Liver (tissue), 9 donors: ENCODE results near the gene PPDPF. TPM values are rescaled to one million over a fixed set of nuclear protein-coding genes. Genes with fewer than 3 reads are reported as not detected.

Experiments
- DNase-seq: peaks from one replicate; pipeline ENCODE4 v3.0.0-alpha.2; 2017; ENCODE audit warnings: low spot score
- H3K27ac ChIP-seq, 2 donors: one replicate each; pipeline ENCODE4 v1.7.0; 2013; ENCODE audit warnings: inconsistent platforms in 2 of 2, low read length in 2 of 2, control low read depth in 1 of 2, low read depth in 1 of 2, mild to moderate bottlenecking in 1 of 2
- H3K27me3 ChIP-seq, 4 donors: one replicate each; pipeline versions ENCODE4 v1.6.1 to v1.7.0; 2013; ENCODE audit warnings: low read length in 3 of 4, inconsistent platforms in 1 of 4, mild to moderate bottlenecking in 1 of 4, moderate library complexity in 1 of 4; ENCODE audit not compliant: control insufficient read depth in 4 of 4, insufficient read depth in 4 of 4
- H3K36me3 ChIP-seq, 4 donors: one replicate each; pipeline versions ENCODE4 v1.6.1 to v1.7.0; 2013; ENCODE audit warnings: low read length in 3 of 4, mild to moderate bottlenecking in 3 of 4, low read depth in 1 of 4, moderate library complexity in 1 of 4; ENCODE audit not compliant: control insufficient read depth in 4 of 4, insufficient read depth in 3 of 4
- H3K4me1 ChIP-seq, 4 donors: one replicate each; pipeline versions ENCODE4 v1.6.1 to v1.7.0; 2013; ENCODE audit warnings: low read length in 3 of 4, mild to moderate bottlenecking in 3 of 4, moderate library complexity in 1 of 4; ENCODE audit not compliant: control insufficient read depth in 4 of 4, insufficient read depth in 4 of 4
- H3K4me3 ChIP-seq, 3 donors: one replicate each; pipeline versions ENCODE4 v1.6.1 to v1.7.0; 2013; ENCODE audit warnings: low read length in 3 of 3, control low read depth in 1 of 3, low read depth in 1 of 3, mild to moderate bottlenecking in 1 of 3
- H3K9ac ChIP-seq, 2 donors: one replicate each; pipeline ENCODE4 v1.7.0; 2013; ENCODE audit warnings: low read length in 2 of 2, mild to moderate bottlenecking in 2 of 2, moderate library complexity in 2 of 2, control low read depth in 1 of 2, low read depth in 1 of 2
- H3K9me3 ChIP-seq, 4 donors: one replicate each; pipeline versions ENCODE4 v1.6.1 to v1.7.0; 2013; ENCODE audit warnings: low read length in 3 of 4; ENCODE audit not compliant: control insufficient read depth in 4 of 4
- ATF3 ChIP-seq: IDR thresholded peaks from 2 replicates; pipeline ENCODE4 v1.6.1; 2016; ENCODE audit warnings: antibody characterized with exemption
- EGR1 ChIP-seq, 2 donors: IDR thresholded peaks; 2 replicates each; pipeline ENCODE4 v1.6.1; 2016 to 2018; ENCODE audit warnings: antibody characterized with exemption in 2 of 2, low read depth in 2 of 2
- FOXA1 ChIP-seq: IDR thresholded peaks from 2 replicates; pipeline ENCODE4 v1.6.1; 2016; ENCODE audit warnings: antibody characterized with exemption
- JUND ChIP-seq, 2 donors: IDR thresholded peaks; 2 replicates each; pipeline ENCODE4 v1.6.1; 2016; ENCODE audit warnings: antibody characterized with exemption in 2 of 2
- MAX ChIP-seq: IDR thresholded peaks from 2 replicates; pipeline ENCODE4 v1.6.1; 2016; ENCODE audit warnings: antibody characterized with exemption
- NR2F2 ChIP-seq: IDR thresholded peaks from 2 replicates; pipeline ENCODE4 v1.6.1; 2016; ENCODE audit warnings: antibody characterized with exemption
- RAD21 ChIP-seq, 2 donors: IDR thresholded peaks; 2 replicates each; pipeline ENCODE4 v1.6.1; 2016; ENCODE audit warnings: antibody characterized with exemption in 2 of 2, mild to moderate bottlenecking in 2 of 2
- REST ChIP-seq: IDR thresholded peaks from 2 replicates; pipeline ENCODE4 v1.6.1; 2016; ENCODE audit warnings: antibody characterized with exemption, mild to moderate bottlenecking
- RXRA ChIP-seq, 2 donors: IDR thresholded peaks; 2 replicates each; pipeline ENCODE4 v1.6.1; 2017 to 2018; ENCODE audit warnings: antibody characterized with exemption in 2 of 2, mild to moderate bottlenecking in 1 of 2
- TAF1 ChIP-seq: conservative IDR thresholded peaks from 2 replicates; pipeline ENCODE4 v1.6.1; 2016; ENCODE audit warnings: antibody characterized with exemption, mild to moderate bottlenecking
- YY1 ChIP-seq: IDR thresholded peaks from 2 replicates; pipeline ENCODE4 v1.6.1; 2016; ENCODE audit warnings: antibody characterized with exemption, mild to moderate bottlenecking
- ZBTB33 ChIP-seq: IDR thresholded peaks from 2 replicates; pipeline ENCODE4 v1.6.1; 2016; ENCODE audit warnings: antibody characterized with exemption
- WGBS: extraction: QIAGEN DNeasy Blood & Tissue Kit; methylation state at CpG from one replicate; pipeline ENCODE4 v1.1.7; 2013; 5-methylcytosine and 5-hydroxymethylcytosine counted together
- polyA plus RNA-seq, 2 donors: library from polyadenylated mRNA; stranded (reverse) in 1 of 2; unstranded in 1 of 2; fragments of 200-250 nt in 1 of 2; fragments of >200 nt in 1 of 2; fragmentation: Nextera tagmentation in 1 of 2; extraction: Ambion mirVana in 1 of 2; gene quantifications; one replicate each; pipeline versions ENCODE4 v1.2.1 to v1.2.3, GENCODE V29; 2013 to 2015
- total RNA-seq, 2 donors: library from RNA; depleted of rRNA; stranded (reverse); fragments of >200 nt; gene quantifications; one replicate each; pipeline ENCODE4 v1.2.3, GENCODE V29; 2014
- donor health status: healthy.
- donor health status: healthy.
- donor health status: healthy.
- donor health status: healthy.
- donor health status: healthy.

Gene PPDPF
- total and polyA plus RNA-seq, 4 donors = 8.3 to 196 (median 25.3) TPM

- Histone ChIP-seq H3K9ac (no peak overlapping the region), H3K36me3 (no peaks in the 10 kb centered on the region), H3K4me1 (no peaks in the 10 kb centered on the region), H3K9me3 (no peaks in the 10 kb centered on the region), H3K27ac (no peak overlapping the region), H3K4me3 (no peak overlapping the region), H3K27me3 (peaks cover 0 to 2% (median 0%) of the 10 kb centered on the region in 4 donors)
- DNase-seq = no peak
- 60% methylated on average over 58 of the region's 58 CpGs for WGBS
- TF ChIP-seq ZBTB33 (no peak), TAF1 (no peak), NR2F2 (no peak), YY1 (no peak), FOXA1 (no peak), JUND (IDR thresholded peaks at IDR 0.05) (no peak)
Observed at GRCh38 chr20:63546956-63547724, 26.6 kb downstream of the PPDPF start.

- H3K9ac ChIP-seq = no peak within 1 kb of the TSS
- H3K27ac ChIP-seq = no peak within 1 kb of the TSS
- H3K4me3 ChIP-seq = no peak within 1 kb of the TSS
- WGBS = 53% methylated on average over 35 of the region's 35 CpGs
- no peak for DNase-seq
- no peaks in the 10 kb centered on the region for H3K4me1 ChIP-seq
- no peaks in the 10 kb centered on the region for H3K36me3 ChIP-seq
- H3K27me3 ChIP-seq = peaks cover 0 to 2% (median 0%) of the 10 kb centered on the region in 4 donors
- no peaks in the 10 kb centered on the region for H3K9me3 ChIP-seq
- TF ChIP-seq ATF3 = no peak
Observed at GRCh38 chr20:63547725-63548480, 27.3 kb downstream of the PPDPF start, which contains the start of gene SRMS. TSS of gene SRMS (minus strand) at chr20:63547749. CDS start at chr20:63547463, 286 bp downstream.

- Histone ChIP-seq H3K9ac (no peak overlapping the region), H3K4me3 (no peak overlapping the region), H3K4me1 (peaks cover 0 to 1% (median 0%) of the 10 kb centered on the region in 4 donors), H3K27ac (no peak overlapping the region), H3K36me3 (no peaks in the 10 kb centered on the region), H3K9me3 (peaks cover 0 to 1% (median 0%) of the 10 kb centered on the region in 4 donors), H3K27me3 (peaks cover 0 to 2% (median 0%) of the 10 kb centered on the region in 4 donors)
- TF ChIP-seq REST (no peak), EGR1 (IDR thresholded peaks at IDR 0.05; ENCODE audit: low read depth in 2 of 2) (no peak), RAD21 (IDR thresholded peaks at IDR 0.05) (no peak), RXRA (IDR thresholded peaks at IDR 0.05) (no peak), MAX (no peak), JUND (IDR thresholded peaks at IDR 0.05) (no peak)
- DNase-seq = no peak
- WGBS = 54% methylated on average over 11 of the region's 11 CpGs
Observed at GRCh38 chr20:63548542-63548941, 28.0 kb downstream of the PPDPF start.
